Astrocyte (in vitro differentiated cells and primary cell): Measurements from ENCODE around the gene CERCAM. TPM values are rescaled to one million over a fixed set of nuclear protein-coding genes. Genes with fewer than 3 reads are reported as not detected.

ENCODE experiments used
- DNase-seq: peaks from one replicate; pipeline ENCODE4 v3.0.0-alpha.2; 2010; ENCODE audit warnings: low read depth
- FAIRE-seq: peaks from 2 replicates; lab custom pipeline; 2011; peaks lifted over from hg19 to GRCh38; lab: Jason Lieb, UNC
- H2AFZ ChIP-seq: 2 replicates; pipeline ENCODE4 v1.6.0; 2012; ENCODE audit warnings: low read depth, low read length, inconsistent platforms
- H3K27ac ChIP-seq: 2 replicates; pipeline ENCODE4 v1.5.1; 2011; ENCODE audit warnings: low read depth, low read length, inconsistent platforms
- H3K27me3 ChIP-seq: 2 replicates; pipeline ENCODE4 v1.6.0; 2011; ENCODE audit warnings: low read length, inconsistent platforms; ENCODE audit not compliant: insufficient read depth
- H3K36me3 ChIP-seq: 2 replicates; pipeline ENCODE4 v1.5.1; 2011; ENCODE audit warnings: low read length, inconsistent platforms; ENCODE audit not compliant: insufficient read depth
- H3K4me1 ChIP-seq: 2 replicates; pipeline ENCODE4 v1.5.1; 2011; ENCODE audit warnings: low read length, inconsistent platforms; ENCODE audit not compliant: insufficient read depth
- H3K4me2 ChIP-seq: 2 replicates; pipeline ENCODE4 v1.6.0; 2012; ENCODE audit warnings: low read length, inconsistent platforms
- H3K4me3 ChIP-seq: 2 replicates; pipeline ENCODE4 v1.5.1; 2011; ENCODE audit warnings: low read depth, mild to moderate bottlenecking, low read length, inconsistent platforms; ENCODE audit not compliant: insufficient read depth
- H3K79me2 ChIP-seq: 2 replicates; pipeline ENCODE4 v1.6.0; 2012; ENCODE audit warnings: mild to moderate bottlenecking, low read length, inconsistent platforms; ENCODE audit not compliant: insufficient read depth
- H3K9ac ChIP-seq: 2 replicates; pipeline ENCODE4 v1.6.0; 2012; ENCODE audit warnings: mild to moderate bottlenecking, low read length, inconsistent platforms
- H3K9me3 ChIP-seq: 2 replicates; pipeline ENCODE4 v1.5.1; 2012; ENCODE audit warnings: low read depth, mild to moderate bottlenecking, low read length, inconsistent platforms; ENCODE audit not compliant: insufficient read depth
- H4K20me1 ChIP-seq: 2 replicates; pipeline ENCODE4 v1.6.0; 2012; ENCODE audit warnings: low read length, inconsistent platforms; ENCODE audit not compliant: insufficient read depth
- H3K27ac Mint-ChIP-seq: one replicate; pipeline ENCODE4 v1.8.0; 2021; ENCODE audit warnings: mild to moderate bottlenecking, mixed read lengths; ENCODE audit not compliant: unreplicated experiment
- H3K27me3 Mint-ChIP-seq: one replicate; pipeline ENCODE4 v1.8.0; 2021; ENCODE audit warnings: low read depth, mixed read lengths; ENCODE audit not compliant: unreplicated experiment
- H3K36me3 Mint-ChIP-seq: one replicate; pipeline ENCODE4 v1.8.0; 2021; ENCODE audit warnings: low read depth, mixed read lengths; ENCODE audit not compliant: unreplicated experiment
- H3K4me1 Mint-ChIP-seq: one replicate; pipeline ENCODE4 v1.8.0; 2021; ENCODE audit warnings: low read depth, mixed read lengths; ENCODE audit not compliant: unreplicated experiment
- H3K4me3 Mint-ChIP-seq: one replicate; pipeline ENCODE4 v1.8.0; 2021; ENCODE audit warnings: mild to moderate bottlenecking, moderate library complexity, mixed read lengths; ENCODE audit not compliant: unreplicated experiment
- H3K9me3 Mint-ChIP-seq: one replicate; pipeline ENCODE4 v1.8.0; 2021; ENCODE audit warnings: mild to moderate bottlenecking, mixed read lengths; ENCODE audit not compliant: unreplicated experiment
- EZH2 ChIP-seq: IDR thresholded peaks from 2 replicates; pipeline ENCODE4 v1.6.1; 2012; ENCODE audit warnings: mild to moderate bottlenecking, low read length, inconsistent platforms; ENCODE audit not compliant: insufficient read depth
- total RNA-seq: library from RNA; stranded (reverse); gene quantifications from 2 replicates; pipeline ENCODE4 v1.2.1, GENCODE V29; 2021
- TF ChIP-seq, protein P1 (sequence below): IDR thresholded peaks from 2 replicates; pipeline ENCODE4 v1.5.1; 2011; ENCODE audit warnings: low read depth, mild to moderate bottlenecking, inconsistent platforms, low read length, moderate library complexity; ENCODE audit not compliant: insufficient read depth

The CERCAM gene
- total RNA-seq, 1 donor from 2014 or later: 66.1 TPM

- H3K79me2 ChIP-seq: no peaks in the 10 kb centered on the region
- peaks cover 3% of the 10 kb centered on the region for H3K4me1 ChIP-seq
- H3K36me3 ChIP-seq: peaks cover 8% of the 10 kb centered on the region
- H4K20me1 ChIP-seq: peaks cover 81% of the 10 kb centered on the region
- TF ChIP-seq EZH2: no peak
- TF ChIP-seq, protein P1, sequence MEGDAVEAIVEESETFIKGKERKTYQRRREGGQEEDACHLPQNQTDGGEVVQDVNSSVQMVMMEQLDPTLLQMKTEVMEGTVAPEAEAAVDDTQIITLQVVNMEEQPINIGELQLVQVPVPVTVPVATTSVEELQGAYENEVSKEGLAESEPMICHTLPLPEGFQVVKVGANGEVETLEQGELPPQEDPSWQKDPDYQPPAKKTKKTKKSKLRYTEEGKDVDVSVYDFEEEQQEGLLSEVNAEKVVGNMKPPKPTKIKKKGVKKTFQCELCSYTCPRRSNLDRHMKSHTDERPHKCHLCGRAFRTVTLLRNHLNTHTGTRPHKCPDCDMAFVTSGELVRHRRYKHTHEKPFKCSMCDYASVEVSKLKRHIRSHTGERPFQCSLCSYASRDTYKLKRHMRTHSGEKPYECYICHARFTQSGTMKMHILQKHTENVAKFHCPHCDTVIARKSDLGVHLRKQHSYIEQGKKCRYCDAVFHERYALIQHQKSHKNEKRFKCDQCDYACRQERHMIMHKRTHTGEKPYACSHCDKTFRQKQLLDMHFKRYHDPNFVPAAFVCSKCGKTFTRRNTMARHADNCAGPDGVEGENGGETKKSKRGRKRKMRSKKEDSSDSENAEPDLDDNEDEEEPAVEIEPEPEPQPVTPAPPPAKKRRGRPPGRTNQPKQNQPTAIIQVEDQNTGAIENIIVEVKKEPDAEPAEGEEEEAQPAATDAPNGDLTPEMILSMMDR: no peak
- FAIRE-seq: no peak
- H3K27me3 ChIP-seq: peaks cover 29% of the 10 kb centered on the region
- Mint-ChIP-seq H3K27ac (no peak overlapping the region), H3K36me3 (peaks cover 26% of the 10 kb centered on the region), H3K27me3 (peaks cover 30% of the 10 kb centered on the region), H3K4me3 (no peak overlapping the region), H3K4me1 (peaks cover 10% of the 10 kb centered on the region), H3K9me3 (peaks cover 3% of the 10 kb centered on the region)
- H3K4me3 ChIP-seq: no peak overlapping the region
- no peak overlapping the region for H3K27ac ChIP-seq
- no peaks in the 10 kb centered on the region for H3K9me3 ChIP-seq
- H3K9ac ChIP-seq: no peak overlapping the region
- no peak for DNase-seq
- no peak overlapping the region for H2AFZ ChIP-seq
- no peak overlapping the region for H3K4me2 ChIP-seq
These were observed 31.1 kb upstream of the CERCAM start for GRCh38 chr9:128389395-128390149.

GRCh38 chr9:128390150-128390812 lies 30.4 kb upstream of the CERCAM start:
- H3K4me2 ChIP-seq: no peak overlapping the region
- H3K27ac Mint-ChIP-seq: no peak overlapping the region
- peaks cover 34% of the 10 kb centered on the region for H3K27me3 Mint-ChIP-seq
- H3K4me3 ChIP-seq: no peak overlapping the region
- no peak for FAIRE-seq
- no peak overlapping the region for H3K4me3 Mint-ChIP-seq
- H3K36me3 ChIP-seq: peaks cover 8% of the 10 kb centered on the region
- H3K9ac ChIP-seq: no peak overlapping the region
- H3K4me1 ChIP-seq: no peaks in the 10 kb centered on the region
- H2AFZ ChIP-seq: no peak overlapping the region
- TF ChIP-seq, protein P1: no peak
- no peak for TF ChIP-seq EZH2
- H4K20me1 ChIP-seq: peaks cover 74% of the 10 kb centered on the region
- H3K79me2 ChIP-seq: no peaks in the 10 kb centered on the region
- no peak for DNase-seq
- H3K27ac ChIP-seq: no peak overlapping the region
- H3K4me1 Mint-ChIP-seq: peaks cover 12% of the 10 kb centered on the region
- H3K9me3 ChIP-seq: no peaks in the 10 kb centered on the region
- peaks cover 3% of the 10 kb centered on the region for H3K9me3 Mint-ChIP-seq
- peaks cover 33% of the 10 kb centered on the region for H3K27me3 ChIP-seq
- peaks cover 24% of the 10 kb centered on the region for H3K36me3 Mint-ChIP-seq
